Measurements from ENCODE around the gene MCTP2. TPM values are rescaled to one million over a fixed set of nuclear protein-coding genes. Genes with fewer than 3 reads are reported as not detected.

Gene MCTP2
- total and polyA plus RNA-seq, 7 donors: 1.5 to 12.2 (median 4.4) TPM

DNA sequence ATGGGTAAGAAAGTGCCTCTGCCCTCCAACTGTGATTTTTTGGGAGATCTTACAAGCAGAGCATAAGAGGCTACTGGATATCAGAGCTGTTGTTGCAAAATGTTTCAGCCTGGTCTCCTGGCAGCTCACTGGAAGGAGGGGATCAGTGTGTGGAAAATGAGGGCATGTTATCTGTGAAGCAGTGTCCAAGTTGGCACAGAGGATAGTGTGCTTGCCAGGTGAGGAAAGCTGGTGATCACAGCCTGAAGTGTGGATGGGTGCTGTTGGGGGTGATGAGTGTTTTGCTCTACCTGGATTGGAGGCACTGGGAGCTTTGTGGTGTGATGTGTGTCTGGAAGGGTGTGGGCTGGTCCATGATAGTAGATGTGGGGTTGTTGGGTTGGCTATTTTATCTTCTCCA is 69.3 kb downstream of the MCTP2 start:
- intact Hi-C loops (cut with DNase I): no loop called here
- TF ChIP-seq POLR2AphosphoS5 (IDR thresholded peaks at IDR 0.05) (no peak), POLR2A (IDR thresholded peaks at IDR 0.05) (no peak), EP300 (IDR thresholded peaks at IDR 0.05) (no peak)
- TF ChIP-seq, protein P1, sequence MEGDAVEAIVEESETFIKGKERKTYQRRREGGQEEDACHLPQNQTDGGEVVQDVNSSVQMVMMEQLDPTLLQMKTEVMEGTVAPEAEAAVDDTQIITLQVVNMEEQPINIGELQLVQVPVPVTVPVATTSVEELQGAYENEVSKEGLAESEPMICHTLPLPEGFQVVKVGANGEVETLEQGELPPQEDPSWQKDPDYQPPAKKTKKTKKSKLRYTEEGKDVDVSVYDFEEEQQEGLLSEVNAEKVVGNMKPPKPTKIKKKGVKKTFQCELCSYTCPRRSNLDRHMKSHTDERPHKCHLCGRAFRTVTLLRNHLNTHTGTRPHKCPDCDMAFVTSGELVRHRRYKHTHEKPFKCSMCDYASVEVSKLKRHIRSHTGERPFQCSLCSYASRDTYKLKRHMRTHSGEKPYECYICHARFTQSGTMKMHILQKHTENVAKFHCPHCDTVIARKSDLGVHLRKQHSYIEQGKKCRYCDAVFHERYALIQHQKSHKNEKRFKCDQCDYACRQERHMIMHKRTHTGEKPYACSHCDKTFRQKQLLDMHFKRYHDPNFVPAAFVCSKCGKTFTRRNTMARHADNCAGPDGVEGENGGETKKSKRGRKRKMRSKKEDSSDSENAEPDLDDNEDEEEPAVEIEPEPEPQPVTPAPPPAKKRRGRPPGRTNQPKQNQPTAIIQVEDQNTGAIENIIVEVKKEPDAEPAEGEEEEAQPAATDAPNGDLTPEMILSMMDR (IDR thresholded peaks at IDR 0.05): no peak

DNA sequence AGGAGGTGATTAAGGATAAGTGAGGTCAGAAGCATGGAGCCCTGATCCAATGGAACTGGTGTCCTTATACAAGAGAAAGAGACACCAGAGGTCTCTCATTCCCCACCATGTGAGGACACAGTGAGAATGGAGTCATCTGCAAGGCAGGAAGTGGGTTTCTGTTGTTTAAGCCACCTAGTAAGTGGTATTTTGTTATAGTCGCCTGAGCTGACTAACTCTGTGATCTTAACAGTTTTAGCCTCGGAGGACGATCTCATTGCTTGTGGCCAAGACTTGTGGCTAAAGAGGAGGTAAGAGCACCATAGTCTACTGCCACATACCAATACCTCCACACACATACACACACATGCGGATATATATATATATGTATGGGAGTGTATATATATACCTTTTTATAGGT is 73.8 kb downstream of the MCTP2 start:
- peaks cover 0 to 4% (median 0%) of the 10 kb centered on the region in 4 donors for H3K4me1 ChIP-seq
- TF ChIP-seq, protein P1 (IDR thresholded peaks at IDR 0.05): no peak
- TF ChIP-seq POLR2A (IDR thresholded peaks at IDR 0.05): no peak
- TF ChIP-seq EP300 (IDR thresholded peaks at IDR 0.05): no peak
- TF ChIP-seq POLR2AphosphoS5 (IDR thresholded peaks at IDR 0.05): no peak
- H3K9me3 ChIP-seq: no peaks in the 10 kb centered on the region
- no peaks in the 10 kb centered on the region for H3K27me3 ChIP-seq
- no peaks in the 10 kb centered on the region for H3K36me3 ChIP-seq
- 61 to 93% methylated on average over 4 of the region's 4 CpGs for WGBS, 2 donors
- no peak for DNase-seq
- no peak overlapping the region for H3K27ac ChIP-seq
- intact Hi-C loops (cut with DNase I): no loop called here
- no peak overlapping the region for H3K4me3 ChIP-seq

More for the DNA sequence above, 69.3 kb downstream of the MCTP2 start:
- no peaks in the 10 kb centered on the region for H3K4me1 ChIP-seq
- H3K36me3 ChIP-seq: no peaks in the 10 kb centered on the region
- no peak overlapping the region for H3K4me3 ChIP-seq
- no peak for DNase-seq
- no peak overlapping the region for H3K27ac ChIP-seq
- no peaks in the 10 kb centered on the region for H3K27me3 ChIP-seq
- H3K9me3 ChIP-seq: no peaks in the 10 kb centered on the region

DNA sequence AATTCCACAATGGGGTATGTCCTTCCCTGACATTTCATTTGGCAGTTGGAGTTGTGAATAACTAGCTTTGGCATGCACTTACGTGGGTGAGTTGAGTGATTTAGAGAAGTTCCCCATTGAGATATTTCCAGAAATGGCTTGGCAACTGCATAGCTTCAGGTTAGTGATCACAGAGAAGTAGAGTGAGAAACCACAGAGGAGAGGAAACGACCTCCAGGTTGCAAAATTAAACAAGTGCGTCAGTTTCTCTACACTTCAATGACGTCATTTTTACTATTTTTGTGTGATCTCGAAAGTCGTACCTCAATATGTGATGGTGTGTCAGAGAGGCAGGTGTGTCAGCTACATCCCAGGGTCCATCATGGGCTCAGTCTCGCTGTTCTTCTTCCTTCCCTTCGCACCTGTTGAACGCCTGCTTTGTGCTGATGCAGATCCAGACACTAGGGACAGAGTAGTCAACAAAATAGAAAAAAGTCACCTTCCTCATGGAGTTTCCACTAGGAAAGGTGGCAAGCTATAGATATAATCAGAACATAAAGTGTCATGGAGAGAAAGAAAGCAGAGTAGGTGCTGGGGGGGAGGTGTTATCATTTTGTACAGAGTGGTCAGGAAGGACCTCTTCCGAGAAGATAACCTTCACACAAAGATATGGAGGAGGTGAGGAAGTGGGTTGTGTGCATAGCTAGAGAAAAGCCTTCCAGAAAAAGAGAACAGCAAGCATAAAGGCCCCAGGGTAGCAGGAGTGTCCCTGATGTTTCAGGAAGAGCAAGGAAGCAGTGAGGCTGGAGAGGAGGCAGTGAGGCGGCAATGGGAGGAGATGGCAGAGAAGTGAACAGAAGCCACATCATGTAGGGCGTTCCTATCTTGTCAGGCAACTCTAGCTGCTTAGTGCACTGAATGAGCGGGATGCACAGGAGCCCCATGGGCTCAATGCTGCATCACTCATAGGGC is 75.6 kb downstream of the MCTP2 start:
- Histone ChIP-seq H3K9me3 (no peaks in the 10 kb centered on the region), H3K4me3 (no peak overlapping the region), H3K36me3 (no peaks in the 10 kb centered on the region), H3K27me3 (no peaks in the 10 kb centered on the region), H3K27ac (no peak overlapping the region), H3K4me1 (peaks cover 0 to 4% (median 0%) of the 10 kb centered on the region in 4 donors)
- TF ChIP-seq POLR2A (IDR thresholded peaks at IDR 0.05): no peak
- TF ChIP-seq, protein P1 (IDR thresholded peaks at IDR 0.05): no peak
- TF ChIP-seq POLR2AphosphoS5 (IDR thresholded peaks at IDR 0.05): no peak
- TF ChIP-seq EP300 (IDR thresholded peaks at IDR 0.05): no peak
- WGBS, 2 donors: 68 to 87% methylated on average over 13 of the region's 13 CpGs
- no peak for DNase-seq
- intact Hi-C loops (cut with DNase I): no loop called here

DNA sequence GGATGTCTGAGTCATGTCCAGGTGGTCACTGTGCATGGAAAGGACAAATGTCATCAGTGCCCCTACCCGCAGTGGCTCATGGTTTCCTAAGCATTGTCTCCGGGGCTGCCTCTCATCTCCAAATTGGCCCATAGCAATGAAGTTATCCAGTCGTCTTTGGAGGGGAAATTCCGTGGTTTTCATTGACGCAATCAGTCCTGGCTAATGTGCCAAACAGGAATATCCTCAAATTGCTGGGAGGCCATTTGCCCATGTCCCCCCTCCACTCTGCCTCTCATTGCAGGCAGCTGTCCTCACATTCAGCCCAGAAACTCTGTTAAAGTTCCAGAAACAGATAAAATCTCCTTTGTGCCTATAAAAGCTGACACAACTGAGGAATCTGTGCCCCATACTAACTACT is 81.6 kb downstream of the MCTP2 start:
- Histone ChIP-seq H3K36me3 (no peaks in the 10 kb centered on the region), H3K4me1 (no peaks in the 10 kb centered on the region), H3K9me3 (no peaks in the 10 kb centered on the region), H3K4me3 (no peak overlapping the region), H3K27ac (no peak overlapping the region), H3K27me3 (no peaks in the 10 kb centered on the region)
- WGBS, 2 donors: 85% methylated on average over 5 of the region's 5 CpGs
- TF ChIP-seq POLR2AphosphoS5 (IDR thresholded peaks at IDR 0.05) (no peak), EP300 (IDR thresholded peaks at IDR 0.05) (no peak), POLR2A (IDR thresholded peaks at IDR 0.05) (no peak)
- TF ChIP-seq, protein P1 (IDR thresholded peaks at IDR 0.05): no peak
- DNase-seq: no peak
- intact Hi-C loops (cut with DNase I): no loop called here
